HG03469 (cell line): ENCODE data around the gene SLIT3.

Experiments
- ATAC-seq: cut with Tn5 transposase; IDR thresholded peaks from one replicate; pipeline ENCODE4 v1.9.1; 2021; ENCODE audit warnings: mild to moderate bottlenecking, moderate library complexity, moderate number of reproducible peaks; ENCODE audit not compliant: unreplicated experiment

The SLIT3 gene

DNA sequence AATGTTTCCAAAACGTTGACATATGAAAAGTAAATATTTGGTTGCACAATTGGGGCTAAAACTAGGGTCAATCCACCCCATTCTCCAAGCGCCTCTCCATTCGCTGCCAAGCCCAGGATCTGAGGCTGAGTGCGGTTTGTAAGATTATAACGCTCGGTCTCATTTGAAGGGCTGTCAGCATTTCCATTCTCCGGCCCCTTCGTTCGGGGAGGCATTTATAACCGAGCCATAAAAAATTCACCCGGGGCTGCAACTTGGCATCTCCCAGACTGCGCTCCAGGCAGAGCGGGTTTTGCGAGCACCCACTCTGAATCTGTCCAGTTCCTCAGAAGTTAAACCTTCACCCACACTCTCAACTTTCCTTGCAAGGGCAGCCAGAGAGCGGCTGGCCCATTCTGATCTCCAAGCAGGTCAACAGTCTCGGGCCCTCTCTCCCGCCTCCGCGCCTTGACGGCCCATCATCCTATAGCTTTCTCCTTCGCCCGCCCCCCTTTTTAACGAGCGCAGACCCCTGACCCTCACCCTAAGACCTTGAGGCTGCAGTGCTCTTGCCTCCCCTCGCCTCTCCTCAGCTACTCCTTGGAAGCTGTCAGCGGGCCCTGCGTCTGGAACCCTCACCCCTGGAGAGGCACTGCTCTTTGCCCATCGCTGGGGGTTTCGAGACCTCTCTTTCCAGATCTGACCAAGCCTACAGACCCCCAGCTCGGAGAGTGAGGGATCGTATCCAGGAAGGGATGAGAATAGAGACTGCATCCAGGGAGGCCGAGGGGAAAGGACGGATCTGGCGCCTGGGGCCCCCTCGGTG, 1.1 kb downstream of the SLIT3 start:
- ATAC-seq = no peak

GRCh38 chr5:169299191-169299662, 1.7 kb downstream of the SLIT3 start:
- no peak for ATAC-seq

- ATAC-seq = no peak
These were observed 2.7 kb downstream of the SLIT3 start for GRCh38 chr5:169298193-169298592.

DNA sequence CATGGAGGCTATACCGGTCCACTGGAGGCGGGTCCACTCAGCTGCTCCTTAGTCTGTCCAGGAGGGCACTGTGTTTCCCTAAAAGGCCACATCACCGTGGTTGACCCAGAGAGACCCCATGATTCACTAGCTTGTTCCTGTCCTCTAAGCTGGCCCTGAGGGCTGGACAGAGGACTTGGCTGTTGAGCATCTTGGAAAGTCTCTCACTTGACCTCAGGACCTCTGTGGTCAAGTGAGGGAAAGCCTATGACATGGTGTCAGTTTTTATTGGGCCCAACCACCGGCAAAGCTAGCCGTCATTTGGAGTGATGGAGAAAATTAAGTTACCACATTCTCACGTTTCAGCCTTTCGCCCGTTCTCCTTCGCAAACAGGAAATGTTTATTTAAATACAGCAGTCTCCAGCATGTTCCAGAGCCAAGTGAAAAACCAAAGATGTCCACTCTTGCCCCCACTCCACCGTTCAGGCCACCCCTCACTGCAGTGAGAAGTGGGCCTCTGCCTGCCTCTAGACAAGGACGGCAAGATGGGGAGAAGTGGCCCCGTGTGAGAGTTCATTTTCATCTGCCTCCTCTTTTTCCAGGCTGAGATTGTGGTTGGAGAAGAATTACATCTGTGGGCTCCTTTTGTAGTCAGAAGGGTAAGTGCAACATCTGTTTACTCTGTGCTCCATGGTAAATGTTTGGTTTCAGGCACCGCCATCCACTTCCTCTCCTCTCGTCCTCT, 4.4 kb downstream of the SLIT3 start:
- ATAC-seq = no peak

GRCh38 chr5:169295306-169295705, 5.6 kb downstream of the SLIT3 start:
- ATAC-seq = no peak

- ATAC-seq = no peak
These were observed 6.3 kb downstream of the SLIT3 start for GRCh38 chr5:169294621-169295020.

- no peak for ATAC-seq
These were observed 9.1 kb downstream of the SLIT3 start for GRCh38 chr5:169291877-169292276.

DNA sequence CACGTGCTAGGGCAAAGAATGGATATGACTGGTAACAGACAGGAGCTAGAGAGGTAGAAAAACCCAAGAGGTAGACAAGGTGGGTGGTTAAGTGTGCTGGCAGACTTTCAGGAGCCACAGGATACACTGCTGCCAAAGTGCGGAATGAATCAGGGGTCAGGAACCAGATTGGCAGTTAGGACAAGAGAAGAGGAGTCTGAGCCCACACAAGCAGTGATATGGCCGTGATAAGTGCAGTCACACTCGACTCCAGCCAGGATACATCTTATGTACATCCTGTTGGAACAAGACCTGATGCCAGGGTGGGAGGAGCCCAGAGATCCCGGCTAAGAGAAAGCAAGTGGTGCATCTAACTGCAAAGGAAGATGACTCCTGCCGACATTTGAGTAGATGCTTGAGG, 10.0 kb downstream of the SLIT3 start:
- no peak for ATAC-seq

- no peak for ATAC-seq
These were observed 11.4 kb downstream of the SLIT3 start for GRCh38 chr5:169289520-169289919.

GRCh38 chr5:169288066-169288930, 12.6 kb downstream of the SLIT3 start:
- ATAC-seq = no peak

- ATAC-seq = no peak
These were observed 13.4 kb downstream of the SLIT3 start for GRCh38 chr5:169287529-169287928.

GRCh38 chr5:169286572-169287300, 14.2 kb downstream of the SLIT3 start:
- no peak for ATAC-seq

GRCh38 chr5:169283887-169284286, 17.1 kb downstream of the SLIT3 start:
- ATAC-seq = no peak

DNA sequence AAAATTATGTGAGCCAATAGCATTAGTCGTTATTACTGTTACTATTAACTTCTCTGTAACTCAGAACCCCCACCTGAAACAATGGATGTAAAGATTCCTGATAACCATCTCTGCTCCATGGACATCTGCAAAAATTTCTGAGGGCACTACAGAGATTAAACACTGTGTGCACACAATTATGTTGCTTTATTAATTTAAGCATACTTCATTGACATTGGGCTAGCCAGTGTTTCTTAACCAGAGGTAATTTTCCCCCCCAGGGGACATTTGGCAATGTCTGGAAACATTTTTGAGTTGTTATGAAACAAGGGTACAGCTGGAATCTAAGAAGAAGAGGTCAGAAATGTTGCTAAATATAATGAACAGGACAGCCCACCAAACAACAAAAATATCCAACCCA, 19.3 kb downstream of the SLIT3 start:
- ATAC-seq = no peak

- no peak for ATAC-seq
These were observed 20.2 kb downstream of the SLIT3 start for GRCh38 chr5:169280696-169281095.

DNA sequence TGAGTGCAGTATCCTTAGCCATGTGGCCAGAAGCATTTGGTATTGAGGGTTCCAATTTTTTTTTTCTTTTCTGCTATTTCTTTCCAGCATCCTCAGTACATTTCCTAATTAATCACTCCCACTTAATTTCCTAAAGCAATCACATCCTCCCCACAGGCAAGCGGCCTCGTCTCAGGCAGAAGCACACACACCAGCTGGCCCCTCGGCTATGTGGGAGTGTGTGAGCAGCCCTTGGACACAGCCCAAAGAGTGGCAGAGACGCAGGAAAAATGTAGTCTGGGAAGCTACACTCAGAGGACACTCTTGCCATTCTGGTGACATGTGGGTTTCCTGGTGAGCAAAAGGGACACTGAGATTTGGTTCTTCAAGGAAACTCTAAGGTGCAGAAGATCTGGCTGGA, 20.7 kb downstream of the SLIT3 start:
- ATAC-seq = no peak

- no peak for ATAC-seq
These were observed 21.8 kb downstream of the SLIT3 start for GRCh38 chr5:169279125-169279524.

- no peak for ATAC-seq
These were observed 27.1 kb downstream of the SLIT3 start for GRCh38 chr5:169273881-169274280.

DNA sequence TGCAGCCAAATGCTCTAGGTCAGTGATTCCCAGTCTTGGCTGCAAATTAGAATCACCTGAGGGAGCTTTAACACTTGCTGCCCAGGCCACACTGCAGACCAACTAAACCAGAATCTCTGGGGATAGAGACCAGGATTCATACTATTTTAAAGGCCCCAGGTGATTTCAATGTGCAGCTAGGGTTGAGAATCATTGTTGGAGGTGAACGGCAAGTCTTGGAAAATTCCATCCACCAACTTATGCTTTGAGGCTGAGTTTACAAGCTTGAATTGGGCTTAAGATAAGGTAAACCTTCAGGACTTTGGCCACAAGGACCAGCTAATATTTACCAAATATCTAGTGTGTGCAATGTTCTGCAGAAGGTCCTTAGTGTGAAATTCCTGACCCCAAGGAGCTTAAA, 27.5 kb downstream of the SLIT3 start:
- ATAC-seq = no peak

- ATAC-seq = no peak
These were observed 28.1 kb downstream of the SLIT3 start for GRCh38 chr5:169272731-169273427.
